ENCODE measurements around the gene TMEM225B. TPM values are rescaled to one million over a fixed set of nuclear protein-coding genes. Genes with fewer than 3 reads are reported as not detected.

Gene TMEM225B
- total RNA-seq, 1 experiment from 2014 or later: 0.70 TPM

GRCh38 chr7:99553039-99553438, 45.0 kb upstream of the TMEM225B start:
- TF ChIP-seq CTCF (IDR thresholded peaks at IDR 0.05; ENCODE audit: unreplicated experiment): no peak
- no peaks in the 10 kb centered on the region for H3K27me3 Mint-ChIP-seq (ENCODE audit: insufficient read depth, unreplicated experiment)
- peak overlapping the region; percentile 69 for H3K4me3 Mint-ChIP-seq (ENCODE audit: unreplicated experiment)
- DNase-seq (ENCODE audit: unreplicated experiment): no peak
- BruUV-seq (replicated peaks): no TSS peak
- POLR2A ChIA-PET: interaction anchor here (1.2 kb wide), 1 partner anchor 49 kb away, joined by 4 read pairs; the partner anchor contains the start of gene ZKSCAN5
- H3K27ac Mint-ChIP-seq (ENCODE audit: low read depth, unreplicated experiment): peak overlapping the region; percentile 90
- H3K4me1 Mint-ChIP-seq (ENCODE audit: insufficient read depth, unreplicated experiment): peaks cover 11% of the 10 kb centered on the region
- peaks cover 19% of the 10 kb centered on the region for H3K36me3 Mint-ChIP-seq (ENCODE audit: insufficient read depth, unreplicated experiment)
- peaks cover 5% of the 10 kb centered on the region for H3K9me3 Mint-ChIP-seq (ENCODE audit: unreplicated experiment)
- CTCF ChIA-PET: no interaction called here
- intact Hi-C loops (cut with micrococcal nuclease): no loop called here

- Mint-ChIP-seq H3K27ac (ENCODE audit: low read depth, unreplicated experiment) (no peak overlapping the region), H3K27me3 (ENCODE audit: insufficient read depth, unreplicated experiment) (no peaks in the 10 kb centered on the region)
Observed at GRCh38 chr7:99554939-99555338, 43.1 kb upstream of the TMEM225B start.

GRCh38 chr7:99557196-99557607, 40.9 kb upstream of the TMEM225B start:
- intact Hi-C loops (cut with micrococcal nuclease): no loop called here
- H3K4me1 Mint-ChIP-seq (ENCODE audit: insufficient read depth, unreplicated experiment): peaks cover 27% of the 10 kb centered on the region
- TF ChIP-seq CTCF (IDR thresholded peaks at IDR 0.05; ENCODE audit: unreplicated experiment): no peak
- no TSS peak for BruUV-seq (replicated peaks)
- no peak for DNase-seq (ENCODE audit: unreplicated experiment)
- H3K36me3 Mint-ChIP-seq (ENCODE audit: insufficient read depth, unreplicated experiment): peaks cover 34% of the 10 kb centered on the region
- ChIA-PET POLR2A (interaction anchor here (0.5 to 5.0 kb wide), 23 partner anchors 7 to 1183 kb away, joined by 3 to 55 read pairs (median 5); partner anchors contain the start of genes ATP5MF, BUD31, MEPCE and PDAP1), CTCF (interaction anchor here (0.6 to 1.3 kb wide), 5 partner anchors 13 to 672 kb away, joined by 3 to 4 read pairs (median 3); no protein-coding TSS in a partner anchor)
- peak overlapping the region; percentile 85 for H3K4me3 Mint-ChIP-seq (ENCODE audit: unreplicated experiment)
- H3K27me3 Mint-ChIP-seq (ENCODE audit: insufficient read depth, unreplicated experiment): no peaks in the 10 kb centered on the region
- peak overlapping the region; percentile 86 for H3K27ac Mint-ChIP-seq (ENCODE audit: low read depth, unreplicated experiment)
- no peaks in the 10 kb centered on the region for H3K9me3 Mint-ChIP-seq (ENCODE audit: unreplicated experiment)

More at GRCh38 chr7:99554939-99555338, 43.1 kb upstream of the TMEM225B start:
- POLR2A ChIA-PET: no interaction called here
- Mint-ChIP-seq H3K4me3 (ENCODE audit: unreplicated experiment) (no peak overlapping the region), H3K36me3 (ENCODE audit: insufficient read depth, unreplicated experiment) (peaks cover 19% of the 10 kb centered on the region), H3K4me1 (ENCODE audit: insufficient read depth, unreplicated experiment) (peaks cover 11% of the 10 kb centered on the region), H3K9me3 (ENCODE audit: unreplicated experiment) (no peaks in the 10 kb centered on the region)
- TF ChIP-seq CTCF (IDR thresholded peaks at IDR 0.05; ENCODE audit: unreplicated experiment): no peak
- BruUV-seq (replicated peaks): no TSS peak
- CTCF ChIA-PET: no interaction called here
- intact Hi-C loops (cut with micrococcal nuclease): no loop called here
- DNase-seq (ENCODE audit: unreplicated experiment): no peak

GRCh38 chr7:99557940-99558305, 40.1 kb upstream of the TMEM225B start:
- H3K27ac Mint-ChIP-seq (ENCODE audit: low read depth, unreplicated experiment): peak overlapping the region; percentile 86
- POLR2A ChIA-PET: interaction anchor here (0.6 to 5.0 kb wide), 37 partner anchors 8 to 1309 kb away, joined by 3 to 55 read pairs (median 5); partner anchors contain the start of genes AP4M1, ATP5MF, BUD31 and CYP3A43
- peak overlapping the region; percentile 85 for H3K4me3 Mint-ChIP-seq (ENCODE audit: unreplicated experiment)
- no peaks in the 10 kb centered on the region for H3K9me3 Mint-ChIP-seq (ENCODE audit: unreplicated experiment)
- intact Hi-C loops (cut with micrococcal nuclease): loop anchor here (1.0 to 2.0 kb wide), 2 partner anchors 53 to 58 kb away; partner anchors contain the start of genes ZKSCAN5 and ZSCAN25
- TF ChIP-seq CTCF (IDR thresholded peaks at IDR 0.05; ENCODE audit: unreplicated experiment): no peak
- peaks cover 32% of the 10 kb centered on the region for H3K4me1 Mint-ChIP-seq (ENCODE audit: insufficient read depth, unreplicated experiment)
- CTCF ChIA-PET: interaction anchor here (1.2 to 1.3 kb wide), 2 partner anchors 34 to 83 kb away, joined by 3 to 6 read pairs; no protein-coding TSS in a partner anchor
- H3K27me3 Mint-ChIP-seq (ENCODE audit: insufficient read depth, unreplicated experiment): no peaks in the 10 kb centered on the region
- no TSS peak for BruUV-seq (replicated peaks)
- DNase-seq (ENCODE audit: unreplicated experiment): no peak
- peaks cover 39% of the 10 kb centered on the region for H3K36me3 Mint-ChIP-seq (ENCODE audit: insufficient read depth, unreplicated experiment)

Data from MCF 10A (cell line).